Measurements from ENCODE around the gene NELFE.
"Not testable (repeated sequence)": the region's sequence is repeated elsewhere in the genome, so short reads cannot be mapped to it uniquely, and the experiment has no call there.

Gene NELFE

GRCh38 chr6:31907158-31907813 lies 51.5 kb downstream of the NELFE start:
- no peak for DNase-seq (ENCODE audit: low spot score)
- TF ChIP-seq CTCF (IDR thresholded peaks at IDR 0.05; ENCODE audit: borderline replicate concordance, control extremely low read depth, extremely low read depth, insufficient read depth, missing control alignments): no peak
- in situ Hi-C loops (cut with MboI; ENCODE audit: low sequenced_read_pairs, unreplicated experiment): no loop called here

- DNase-seq (ENCODE audit: low spot score); in situ Hi-C loops (cut with MboI; ENCODE audit: low sequenced_read_pairs, unreplicated experiment): not testable (repeated sequence)
These were observed 52.0 kb downstream of the NELFE start for GRCh38 chr6:31906727-31907126.

- DNase-seq (ENCODE audit: low spot score): no peak
- in situ Hi-C loops (cut with MboI; ENCODE audit: low sequenced_read_pairs, unreplicated experiment): no loop called here
- no peak for TF ChIP-seq CTCF (IDR thresholded peaks at IDR 0.05; ENCODE audit: borderline replicate concordance, control extremely low read depth, extremely low read depth, insufficient read depth, missing control alignments)
These were observed 52.6 kb downstream of the NELFE start for GRCh38 chr6:31906122-31906521.

GRCh38 chr6:31905041-31905440 lies 53.7 kb downstream of the NELFE start:
- in situ Hi-C loops (cut with MboI; ENCODE audit: low sequenced_read_pairs, unreplicated experiment): no loop called here
- TF ChIP-seq CTCF (IDR thresholded peaks at IDR 0.05; ENCODE audit: borderline replicate concordance, control extremely low read depth, extremely low read depth, insufficient read depth, missing control alignments): no peak
- no peak for DNase-seq (ENCODE audit: low spot score)

- no peak for DNase-seq (ENCODE audit: low spot score)
- in situ Hi-C loops (cut with MboI; ENCODE audit: low sequenced_read_pairs, unreplicated experiment): no loop called here
- no peak for TF ChIP-seq CTCF (IDR thresholded peaks at IDR 0.05; ENCODE audit: borderline replicate concordance, control extremely low read depth, extremely low read depth, insufficient read depth, missing control alignments)
These were observed 54.8 kb downstream of the NELFE start for GRCh38 chr6:31903957-31904356.

All from GM13976 (cell line).